LNCAP (cell line): ENCODE data around the gene NUP214.

Experiments used
- TF ChIP-seq, protein P1 (sequence below): fragments of 450-650 bp; IDR thresholded peaks from 2 replicates; pipeline ENCODE4 v1.5.1; 2017; ENCODE audit warnings: mild to moderate bottlenecking

NUP214 gene

GRCh38 chr9:131116281-131117120 is 8.9 kb upstream of the NUP214 start:
- TF ChIP-seq, protein P1, sequence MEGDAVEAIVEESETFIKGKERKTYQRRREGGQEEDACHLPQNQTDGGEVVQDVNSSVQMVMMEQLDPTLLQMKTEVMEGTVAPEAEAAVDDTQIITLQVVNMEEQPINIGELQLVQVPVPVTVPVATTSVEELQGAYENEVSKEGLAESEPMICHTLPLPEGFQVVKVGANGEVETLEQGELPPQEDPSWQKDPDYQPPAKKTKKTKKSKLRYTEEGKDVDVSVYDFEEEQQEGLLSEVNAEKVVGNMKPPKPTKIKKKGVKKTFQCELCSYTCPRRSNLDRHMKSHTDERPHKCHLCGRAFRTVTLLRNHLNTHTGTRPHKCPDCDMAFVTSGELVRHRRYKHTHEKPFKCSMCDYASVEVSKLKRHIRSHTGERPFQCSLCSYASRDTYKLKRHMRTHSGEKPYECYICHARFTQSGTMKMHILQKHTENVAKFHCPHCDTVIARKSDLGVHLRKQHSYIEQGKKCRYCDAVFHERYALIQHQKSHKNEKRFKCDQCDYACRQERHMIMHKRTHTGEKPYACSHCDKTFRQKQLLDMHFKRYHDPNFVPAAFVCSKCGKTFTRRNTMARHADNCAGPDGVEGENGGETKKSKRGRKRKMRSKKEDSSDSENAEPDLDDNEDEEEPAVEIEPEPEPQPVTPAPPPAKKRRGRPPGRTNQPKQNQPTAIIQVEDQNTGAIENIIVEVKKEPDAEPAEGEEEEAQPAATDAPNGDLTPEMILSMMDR = no peak

DNA sequence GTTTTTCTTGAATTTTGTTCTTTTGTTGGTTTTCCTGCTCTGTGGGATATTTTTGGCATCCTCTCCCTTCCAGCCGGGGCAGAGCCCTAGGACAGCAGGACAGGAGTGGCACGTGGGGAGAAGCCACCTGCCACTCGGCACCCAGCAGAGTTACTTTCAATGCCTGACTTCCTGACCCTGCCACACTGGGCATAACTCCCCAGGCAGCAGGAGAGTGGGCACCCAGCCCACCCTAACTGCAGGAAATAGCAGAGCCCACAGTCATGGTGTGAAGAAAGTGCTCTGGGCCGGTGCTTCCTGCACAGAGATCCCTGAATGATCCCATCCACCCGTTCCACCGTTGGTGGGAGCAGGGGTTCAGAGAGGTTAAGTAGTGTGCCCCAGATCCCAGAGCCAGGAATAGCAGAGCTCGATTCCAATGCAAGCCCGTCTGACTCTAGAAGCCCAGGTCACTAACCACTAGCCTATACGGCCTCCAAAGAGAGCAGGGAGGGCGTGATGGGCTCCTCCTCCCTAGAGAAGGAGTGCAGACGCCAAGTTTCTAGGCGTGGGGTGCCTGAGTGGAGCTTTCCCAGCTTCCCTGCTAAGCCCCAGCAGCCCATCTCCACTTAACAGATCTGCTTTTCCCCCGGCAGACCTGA is 8.1 kb upstream of the NUP214 start:
- TF ChIP-seq, protein P1 = no peak

DNA sequence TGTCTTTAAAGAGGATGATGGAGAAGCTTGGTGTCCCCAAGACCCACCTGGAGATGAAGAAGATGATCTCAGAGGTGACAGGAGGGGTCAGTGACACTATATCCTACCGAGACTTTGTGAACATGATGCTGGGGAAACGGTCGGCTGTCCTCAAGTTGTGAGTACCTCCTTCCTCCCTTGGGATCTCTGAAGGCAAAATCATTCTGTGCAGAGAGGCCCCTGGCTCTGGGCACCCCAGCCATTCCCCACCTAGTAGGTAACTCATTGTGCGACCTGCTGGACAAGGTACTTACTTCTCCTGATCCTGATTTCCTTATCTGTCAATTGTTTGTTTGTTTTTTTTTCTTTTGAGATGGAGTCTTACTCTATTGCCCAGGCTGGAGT is 7.6 kb upstream of the NUP214 start:
- TF ChIP-seq, protein P1 = no peak

DNA sequence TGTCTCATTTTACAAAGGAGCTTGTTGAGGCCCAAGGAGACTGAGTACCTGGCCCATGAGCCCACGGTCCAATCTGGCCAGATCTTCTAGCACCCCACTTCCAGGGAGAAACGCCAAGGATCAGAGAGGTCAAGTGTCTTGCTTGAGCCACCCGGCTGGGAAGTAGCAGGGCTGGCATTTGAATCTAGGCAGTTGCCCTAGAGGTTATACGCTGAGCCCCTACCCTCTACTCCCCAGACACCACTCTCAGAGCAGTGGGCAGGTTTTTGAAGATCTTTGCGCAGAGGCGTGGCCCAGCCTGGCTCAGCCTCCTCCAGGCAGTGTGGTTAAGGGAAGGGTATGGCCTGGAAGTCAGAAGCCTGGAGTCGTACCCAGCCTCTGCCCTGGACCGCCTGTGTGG is 5.8 kb upstream of the NUP214 start:
- TF ChIP-seq, protein P1 = no peak

- TF ChIP-seq, protein P1 = no peak
These were observed 4.7 kb upstream of the NUP214 start for GRCh38 chr9:131120620-131121228.

DNA sequence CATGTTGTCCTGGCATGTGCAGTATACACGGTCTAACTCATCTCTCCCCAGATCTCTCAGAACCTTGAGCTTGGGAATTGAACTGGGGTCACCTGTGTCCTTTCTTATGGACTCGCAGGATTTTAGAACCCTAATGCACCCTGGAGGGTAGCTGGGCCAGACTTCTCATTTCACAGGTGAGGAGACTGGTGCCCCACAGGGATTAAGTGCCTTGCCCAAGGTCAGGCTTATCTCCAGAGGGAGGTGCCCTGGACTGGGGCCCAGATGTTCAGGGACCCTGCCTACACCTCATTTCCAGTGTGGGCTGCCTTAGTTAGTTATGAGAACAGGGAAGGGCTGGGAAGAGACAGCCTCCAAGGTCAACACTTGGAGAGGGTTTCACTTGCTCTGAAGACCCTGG is 4.0 kb upstream of the NUP214 start:
- TF ChIP-seq, protein P1 = no peak

GRCh38 chr9:131122158-131122557 is 3.2 kb upstream of the NUP214 start:
- TF ChIP-seq, protein P1 = no peak
